ENCODE data around the gene MTFP1.
"Not testable (repeated sequence)": the region's sequence is repeated elsewhere in the genome, so short reads cannot be mapped to it uniquely, and the experiment has no call there.

The MTFP1 gene

DNA sequence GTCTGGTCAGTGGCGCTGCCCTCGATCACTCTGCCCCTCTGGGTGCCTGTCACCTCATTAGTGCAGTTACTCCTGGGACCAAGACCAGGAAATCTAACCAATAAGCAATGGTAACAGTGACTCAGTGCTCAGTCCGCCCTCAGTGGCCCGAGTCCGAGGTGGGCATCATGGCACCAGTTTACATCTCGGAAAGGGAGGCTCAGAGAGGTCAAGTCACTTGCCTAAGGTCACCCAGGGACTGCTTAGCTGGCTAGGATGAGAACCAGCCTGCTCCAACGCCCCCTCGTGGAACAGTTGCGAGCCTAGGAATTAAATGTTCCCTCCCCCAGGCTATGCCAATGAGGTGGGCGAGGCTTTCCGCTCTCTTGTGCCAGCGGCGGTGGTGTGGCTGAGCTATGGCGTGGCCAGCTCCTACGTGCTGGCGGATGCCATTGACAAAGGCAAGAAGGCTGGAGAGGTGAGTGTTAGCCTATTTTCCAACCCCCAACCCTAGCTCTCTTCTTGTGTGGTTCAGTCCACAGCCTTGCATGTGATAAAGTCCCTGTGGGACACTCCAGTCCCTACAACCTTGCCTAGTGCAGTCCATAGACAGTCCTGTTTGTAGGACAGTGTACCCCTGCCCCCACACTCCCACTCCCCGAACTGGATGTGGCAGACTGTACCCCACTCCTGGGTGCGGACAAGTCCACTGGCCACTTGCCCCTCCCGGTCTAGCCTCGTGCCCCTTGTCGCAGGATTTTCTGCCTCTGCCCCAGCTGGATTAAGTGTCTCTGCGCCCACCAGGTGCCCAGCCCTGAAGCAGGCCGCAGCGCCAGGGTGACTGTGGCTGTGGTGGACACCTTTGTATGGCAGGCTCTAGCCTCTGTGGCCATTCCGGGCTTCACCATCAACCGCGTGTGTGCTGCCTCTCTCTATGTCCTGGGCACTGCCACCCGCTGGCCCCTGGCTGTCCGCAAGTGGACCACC, 1.1 kb downstream of the MTFP1 start:
- peak; percentile 83 for DNase-seq

DNA sequence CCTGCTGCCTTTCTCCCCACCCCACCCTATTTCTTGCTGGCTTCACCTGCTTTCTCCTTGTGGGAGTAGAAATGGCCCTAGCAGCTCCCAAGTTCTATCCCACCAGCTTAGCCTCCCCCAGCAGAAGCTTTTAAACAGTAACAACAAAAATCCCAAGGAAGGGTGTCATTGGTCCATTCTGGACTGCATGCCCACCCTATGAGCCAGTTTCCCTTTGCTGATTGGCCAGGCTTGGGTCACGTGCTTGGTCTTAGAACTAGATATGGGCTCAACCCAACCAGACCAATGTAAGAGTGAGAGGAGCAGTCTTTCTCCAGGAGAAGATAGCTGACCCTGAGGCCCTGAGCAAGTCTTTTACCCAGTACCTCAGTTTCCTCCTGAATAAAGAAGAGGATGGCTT, 2.3 kb downstream of the MTFP1 start:
- DNase-seq: no peak

DNA sequence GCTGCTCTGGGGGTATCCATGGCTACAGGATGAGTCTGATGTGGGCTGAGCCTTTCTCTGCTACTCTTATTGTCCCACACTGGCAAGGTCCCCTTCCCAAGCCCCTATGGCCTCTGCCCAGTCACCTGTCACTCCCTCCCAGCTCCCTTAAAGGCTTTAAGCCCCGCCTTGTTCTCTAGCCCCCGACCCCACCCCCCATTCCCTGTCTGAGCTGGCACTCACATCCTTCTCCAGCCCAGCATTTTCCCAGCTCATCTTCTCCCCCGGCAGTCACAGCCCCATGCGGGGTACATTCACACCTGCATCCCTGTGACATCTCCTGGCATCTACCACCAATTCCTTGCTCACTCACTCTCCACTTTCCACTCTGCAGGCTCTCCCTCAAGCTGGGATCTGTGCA, 4.3 kb downstream of the MTFP1 start:
- DNase-seq: no peak

DNA sequence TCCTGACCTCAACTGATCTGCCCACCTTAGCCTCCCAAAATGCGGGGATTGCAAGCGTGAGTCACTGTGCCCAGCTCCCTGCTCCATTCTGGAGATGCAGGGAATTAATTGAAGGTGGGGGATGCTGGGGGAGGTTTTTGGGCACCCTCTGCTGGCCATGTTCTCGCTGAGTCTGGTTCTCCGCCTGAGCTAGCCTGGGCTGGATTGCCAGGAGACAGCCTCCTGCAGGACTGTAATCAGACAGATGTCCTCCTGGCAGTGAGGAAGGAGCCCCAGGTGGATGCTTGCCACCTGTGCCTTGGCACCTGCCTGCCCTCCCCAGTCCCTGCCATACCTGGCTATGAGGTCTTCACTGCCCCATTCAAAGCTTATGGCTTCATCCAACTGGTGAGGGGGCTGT, 5.4 kb downstream of the MTFP1 start:
- DNase-seq: no peak

DNA sequence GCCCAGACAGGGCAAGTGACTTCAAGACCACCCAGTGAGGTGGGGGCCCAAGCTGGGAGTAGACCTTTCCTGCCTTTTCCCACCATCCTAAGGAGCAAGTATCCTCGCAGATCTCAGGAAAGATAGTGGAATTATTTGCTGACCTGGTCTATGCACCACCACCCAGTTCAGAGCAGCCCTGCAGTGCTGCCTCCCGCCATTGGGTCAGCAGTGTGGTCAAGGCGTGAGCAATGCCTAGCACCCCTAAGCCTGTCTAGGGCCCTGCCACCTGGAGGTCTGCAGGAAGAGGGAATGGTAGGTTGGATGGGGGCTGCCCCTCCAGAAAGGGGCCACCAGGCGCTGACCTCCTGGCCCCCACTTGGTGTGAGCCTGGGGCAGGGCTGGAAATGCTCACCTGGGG, 6.5 kb downstream of the MTFP1 start:
- DNase-seq: no peak

DNA sequence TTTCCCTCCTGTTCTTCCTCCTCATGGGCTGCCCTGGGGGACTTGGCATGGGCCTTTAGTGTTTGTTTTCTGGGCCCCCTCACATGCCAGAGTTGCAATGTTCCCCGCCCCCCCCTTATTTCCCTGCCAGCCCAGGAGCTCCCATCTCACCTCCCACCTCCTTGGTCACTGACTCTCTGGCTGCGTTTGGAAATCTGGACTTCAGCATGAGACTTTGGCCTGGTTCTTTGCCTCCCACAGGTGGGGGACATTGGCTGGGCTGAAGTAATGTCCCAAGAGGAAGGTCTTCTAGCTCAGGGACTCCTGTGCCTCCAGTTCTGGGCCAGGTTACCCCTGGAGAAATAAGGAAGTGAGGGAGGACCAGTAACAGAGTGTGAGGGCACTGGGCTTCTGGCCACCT, 7.0 kb downstream of the MTFP1 start:
- DNase-seq: no peak

DNA sequence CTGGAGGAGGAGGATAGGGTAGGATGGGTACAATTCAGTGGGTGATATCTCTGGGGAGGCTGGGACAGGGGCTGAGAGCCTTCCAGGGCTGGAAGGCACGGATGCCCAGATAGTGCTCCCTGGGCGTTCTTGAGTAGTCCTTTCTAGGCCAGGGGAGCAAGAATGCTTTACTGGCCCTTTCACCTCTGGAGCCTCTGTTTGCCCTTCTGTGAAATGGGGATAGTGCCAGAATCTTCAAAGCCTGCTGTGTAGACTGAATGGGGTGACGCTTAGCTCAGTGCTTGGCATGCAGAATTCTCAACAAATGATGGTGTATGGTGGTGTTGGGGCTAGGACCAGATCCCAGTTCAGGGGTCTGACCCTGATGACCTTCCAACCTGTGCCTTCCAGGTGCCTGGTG, 7.7 kb downstream of the MTFP1 start:
- no peak for DNase-seq

DNA sequence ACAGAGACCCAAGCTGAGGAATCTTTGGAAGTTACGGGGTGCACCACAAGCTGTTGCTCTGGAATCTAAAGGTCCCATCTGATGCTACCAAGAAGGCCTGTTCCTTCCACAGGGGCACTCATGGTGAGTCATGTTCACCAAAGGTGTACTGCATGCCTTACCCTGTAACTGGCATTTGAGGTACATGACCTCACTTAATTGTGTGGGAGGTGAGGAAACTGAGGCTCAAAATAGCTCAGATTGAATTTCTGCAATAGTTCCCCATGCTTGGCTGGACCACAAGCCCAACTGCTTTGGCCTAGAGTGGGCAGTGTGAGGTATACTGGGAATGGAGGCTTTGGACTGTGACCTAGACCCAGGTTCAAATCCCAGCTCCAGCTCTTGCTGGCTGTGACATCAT, 8.2 kb downstream of the MTFP1 start:
- DNase-seq: no peak

DNA sequence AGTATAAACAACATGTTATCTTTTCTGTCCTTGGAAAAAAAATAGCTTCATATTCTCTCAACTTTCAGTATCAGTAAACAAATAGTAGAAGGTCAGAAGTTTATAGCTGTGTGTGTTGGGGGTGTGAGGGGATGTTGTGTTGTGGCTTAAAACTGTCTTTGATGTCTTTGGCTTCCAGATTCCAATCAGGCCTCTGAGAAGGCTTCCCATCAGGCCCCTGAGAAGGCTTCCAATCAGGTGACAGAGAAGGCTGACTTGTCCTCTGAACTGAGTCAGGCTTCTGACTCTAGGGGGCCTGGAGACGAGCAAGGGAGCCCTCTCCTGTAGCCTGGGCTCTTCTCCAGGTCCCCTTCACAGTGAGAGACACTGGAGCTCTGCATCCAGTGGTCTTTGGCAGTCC, 9.3 kb downstream of the MTFP1 start:
- no peak for DNase-seq

DNA sequence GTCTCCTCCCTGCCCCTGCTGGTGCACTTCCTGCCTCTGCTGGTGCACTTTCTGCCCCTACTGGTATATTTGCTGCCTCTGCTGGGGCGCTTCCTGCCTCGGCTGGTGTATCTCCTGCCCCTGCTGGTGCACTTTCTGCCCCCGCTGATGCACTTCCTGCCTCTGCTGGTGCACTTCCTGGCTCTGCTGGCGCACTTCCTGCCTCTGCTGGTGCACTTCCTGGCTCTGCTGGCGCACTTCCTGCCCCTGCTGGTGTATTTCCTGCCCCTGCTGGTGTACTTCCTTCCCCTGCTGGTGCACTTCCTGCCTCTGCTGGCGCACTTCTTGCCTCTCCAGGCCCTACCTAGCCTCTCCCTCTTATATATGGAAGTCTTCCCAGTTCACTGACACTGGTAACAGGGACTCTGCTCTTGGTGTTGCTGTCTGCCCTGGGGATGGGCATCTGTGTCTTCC, 10.1 kb downstream of the MTFP1 start:
- peak; percentile 90 for DNase-seq

DNA sequence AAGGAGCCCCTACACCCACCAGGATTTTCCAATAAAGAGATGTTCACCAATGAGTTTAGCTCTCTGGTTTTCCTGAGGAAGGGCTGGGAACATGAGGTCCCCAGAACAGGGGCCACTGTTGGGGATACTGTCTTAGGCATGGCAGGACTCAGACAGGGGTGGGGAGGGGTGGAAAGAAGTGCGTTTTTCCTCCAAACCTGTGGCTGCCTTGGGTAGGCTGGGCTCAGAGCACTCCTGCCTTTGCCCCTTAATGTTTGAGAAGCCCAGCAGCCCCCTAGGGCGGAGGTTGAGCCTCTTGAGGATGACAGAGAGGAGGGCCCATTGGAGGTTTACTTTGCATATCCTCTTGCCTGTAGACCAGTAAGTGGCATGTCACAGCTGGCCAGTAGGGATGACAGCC, 10.6 kb downstream of the MTFP1 start:
- no peak for DNase-seq

DNA sequence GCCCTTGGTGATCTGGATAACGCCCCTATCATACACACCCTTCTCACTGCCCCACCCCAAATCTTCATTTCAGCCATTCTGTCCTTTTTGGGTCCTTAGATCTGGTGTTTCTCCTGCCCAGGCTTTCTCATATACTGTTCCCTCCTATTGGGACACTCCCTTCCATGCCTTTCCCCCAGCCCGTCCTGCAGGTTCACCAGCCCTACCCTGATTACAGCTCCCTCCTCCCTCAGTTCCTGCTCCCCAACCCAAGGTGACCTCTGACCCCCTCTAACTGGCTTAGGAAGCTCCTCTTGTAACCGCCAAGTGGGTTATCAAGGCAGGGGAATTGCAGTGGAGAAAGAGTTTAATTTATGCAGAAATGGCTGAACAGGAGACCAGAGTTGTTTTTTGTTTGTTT, 13.0 kb downstream of the MTFP1 start:
- DNase-seq: no peak

DNA sequence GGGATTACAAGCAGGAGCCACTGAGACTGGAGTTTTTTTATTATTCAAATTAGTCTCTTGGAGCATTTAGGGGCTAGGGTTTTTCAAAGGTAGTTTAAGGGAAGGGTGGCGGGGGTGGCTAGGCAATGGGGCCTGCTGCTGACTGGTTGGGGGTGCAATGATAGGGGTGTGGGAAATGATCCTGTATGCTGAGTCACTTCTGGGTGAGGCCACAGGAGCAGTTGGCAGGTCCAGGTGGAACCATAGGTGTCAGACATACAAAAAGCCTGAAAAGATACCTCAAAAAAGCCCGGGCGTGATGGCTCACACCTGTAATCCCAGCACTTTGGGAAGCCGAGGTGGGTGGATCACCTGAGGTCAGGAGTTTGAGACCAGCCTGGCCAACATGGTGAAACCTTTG, 13.7 kb downstream of the MTFP1 start:
- DNase-seq: no peak

DNA sequence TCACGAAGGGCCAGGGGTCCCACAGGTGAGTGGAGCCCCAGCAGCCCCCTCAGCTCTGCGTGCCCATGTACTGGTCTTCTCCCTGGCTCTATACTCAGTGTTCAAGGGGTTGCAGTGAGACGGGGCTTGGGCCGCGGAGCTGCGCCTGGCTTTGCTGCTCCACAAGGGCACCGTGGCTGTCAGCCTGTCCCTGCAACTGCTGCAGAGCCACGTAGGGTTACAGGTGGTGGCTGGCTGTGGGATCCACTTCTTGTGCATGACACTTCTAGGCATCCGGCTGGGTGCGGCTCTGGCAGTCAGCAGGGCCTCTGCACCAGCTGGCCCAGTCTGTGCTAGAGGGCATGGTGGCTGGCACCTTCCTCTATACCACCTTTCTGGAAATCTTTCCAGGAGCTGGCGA, 14.3 kb downstream of the MTFP1 start:
- no peak for DNase-seq

DNA sequence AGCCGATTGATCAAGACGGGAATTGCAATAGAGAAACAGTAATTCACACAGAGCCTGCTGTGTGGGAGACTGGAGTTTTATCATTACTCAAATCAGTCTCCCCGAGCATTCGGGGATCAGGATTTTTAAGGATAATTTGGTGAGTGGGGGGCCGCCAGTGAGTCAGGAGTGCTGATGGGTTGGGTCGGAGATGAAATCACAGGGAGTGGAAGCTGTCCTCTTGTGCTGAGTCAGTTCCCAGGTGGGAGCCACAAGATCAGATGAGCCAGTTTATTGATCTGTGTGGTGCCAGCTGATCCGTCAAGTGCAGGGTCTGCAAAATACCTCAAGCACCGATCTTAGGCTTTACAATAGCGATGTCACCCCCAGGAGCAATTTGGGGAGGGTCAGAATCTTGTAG, 15.5 kb downstream of the MTFP1 start:
- no peak for DNase-seq

DNA sequence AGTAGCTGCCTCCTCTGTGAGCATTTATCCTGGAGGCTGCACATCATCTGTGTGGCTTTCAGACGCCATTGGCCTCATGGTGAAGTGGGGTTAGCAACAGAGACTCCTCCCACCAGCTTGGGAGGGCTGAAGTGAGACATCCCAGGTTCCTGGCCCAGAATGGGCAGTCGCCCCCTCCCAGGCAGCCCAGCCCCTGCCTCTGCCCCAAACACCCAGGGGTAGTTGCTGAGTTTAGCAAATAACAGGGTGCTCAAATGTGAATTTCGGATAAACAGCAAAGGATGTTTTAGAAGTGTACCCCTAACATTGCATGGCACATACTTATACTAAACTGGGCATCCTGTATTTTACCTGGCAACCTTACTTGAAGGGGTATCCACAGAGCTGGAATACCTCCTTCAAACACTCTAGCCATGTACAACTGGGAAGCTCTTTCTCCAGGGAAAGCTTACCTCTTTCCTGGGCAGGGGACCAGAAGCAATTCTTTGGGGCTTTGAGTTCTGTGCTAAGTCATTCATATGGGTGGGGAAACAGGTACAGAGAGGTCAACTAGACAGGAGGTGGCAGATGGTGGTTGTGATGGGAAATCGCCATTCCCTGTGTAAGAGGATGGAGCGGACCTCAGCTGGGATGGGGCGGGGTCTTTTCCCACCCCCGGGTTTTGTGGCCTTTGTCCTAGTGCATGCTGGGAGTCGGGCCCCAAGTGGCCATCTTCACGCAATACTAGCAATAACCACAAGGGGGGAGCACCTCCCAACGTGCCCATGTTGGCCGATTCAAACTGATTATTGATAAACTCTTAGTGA, 19.3 kb downstream of the MTFP1 start:
- peak; percentile 41 for DNase-seq

DNA sequence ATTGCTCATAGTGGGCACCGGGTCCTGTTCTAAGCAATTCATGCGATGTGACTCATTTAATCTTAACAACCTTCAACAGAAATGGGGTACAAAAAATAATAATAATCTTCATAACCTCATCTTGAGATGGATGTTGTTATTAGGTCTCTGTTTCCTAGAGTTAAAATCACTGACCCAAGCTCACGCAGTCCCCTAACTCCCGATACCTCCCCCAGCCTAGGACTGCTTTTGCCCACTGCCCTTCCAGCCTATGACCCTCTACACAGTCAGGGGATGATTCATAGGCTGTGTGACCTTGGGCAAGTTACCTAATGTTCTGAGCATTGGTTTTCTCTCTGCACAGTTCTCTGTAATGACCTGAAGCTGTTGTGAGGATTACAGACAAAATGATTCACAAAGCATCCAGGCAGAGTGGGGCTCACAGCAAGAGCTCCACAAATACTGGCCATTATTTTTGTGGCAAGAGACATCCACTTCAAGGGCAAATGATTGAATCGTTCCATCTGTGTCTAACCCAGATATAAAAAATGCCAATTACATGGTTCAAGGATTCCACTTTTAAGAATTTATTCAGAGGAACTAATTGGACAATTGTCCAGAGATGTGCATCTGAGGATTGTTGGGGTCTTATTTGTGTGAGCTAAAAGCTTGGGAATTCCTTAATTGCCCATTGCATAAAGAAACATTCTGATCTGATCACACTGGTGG, 20.0 kb downstream of the MTFP1 start:
- DNase-seq: no peak

DNA sequence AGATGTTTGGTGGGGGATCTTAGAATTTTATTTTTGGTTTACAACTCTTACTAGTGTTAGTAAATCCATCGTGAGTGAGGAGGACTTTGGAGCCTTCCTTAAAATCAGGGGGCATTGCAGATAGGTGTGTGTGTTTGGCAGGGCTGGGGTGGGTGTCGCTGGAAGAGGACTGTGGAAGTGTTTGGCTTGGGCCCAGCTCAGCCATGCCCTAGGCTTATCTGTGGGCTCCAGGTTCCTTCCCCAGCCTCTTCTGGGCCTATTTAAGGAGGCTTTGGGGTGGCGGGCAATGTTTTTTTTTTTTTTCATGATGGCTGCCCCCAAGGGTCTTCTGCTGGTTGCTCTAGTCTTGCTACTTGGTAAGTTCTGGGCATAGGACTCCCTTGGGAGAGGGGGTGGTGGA, 22.1 kb downstream of the MTFP1 start:
- DNase-seq: no peak

DNA sequence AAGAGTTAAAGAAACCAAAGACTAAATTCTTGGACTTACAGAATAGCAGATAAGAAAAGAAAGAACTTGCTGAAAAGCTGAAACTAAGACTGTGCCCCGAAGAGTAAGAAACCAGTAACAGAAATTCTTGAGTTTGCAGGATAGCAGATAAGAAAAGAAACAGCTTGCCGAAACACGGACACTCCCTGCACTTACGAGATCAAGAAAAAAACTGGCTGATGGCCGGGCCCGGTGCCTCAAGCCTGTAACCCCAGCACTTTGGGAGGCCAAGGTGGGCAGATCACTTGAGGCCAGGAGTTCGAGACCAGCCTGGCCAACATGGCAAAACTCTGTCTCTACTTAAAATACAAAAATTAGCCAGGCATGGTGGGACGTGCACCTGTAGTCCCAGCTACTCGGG, 25.9 kb downstream of the MTFP1 start:
- DNase-seq: not testable (repeated sequence)

DNA sequence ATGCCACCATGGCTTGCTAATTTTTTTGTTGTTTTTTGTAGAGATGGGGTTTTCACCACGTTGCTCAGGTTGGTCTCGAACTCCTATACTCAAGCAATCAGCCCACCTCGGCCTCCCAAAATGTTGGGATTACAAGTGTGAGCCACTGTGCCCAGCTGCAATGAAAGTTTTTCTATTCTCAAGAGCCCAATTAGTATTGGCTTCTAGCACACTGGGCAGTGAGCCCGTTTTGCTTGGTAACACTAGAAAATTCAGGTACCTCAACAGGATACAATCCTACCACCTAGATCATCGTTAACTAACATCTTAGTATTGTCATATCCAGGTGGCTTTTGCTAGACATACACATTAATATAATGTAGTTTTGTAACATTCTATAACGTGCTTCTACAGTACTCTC, 27.3 kb downstream of the MTFP1 start:
- no peak for DNase-seq

DNA sequence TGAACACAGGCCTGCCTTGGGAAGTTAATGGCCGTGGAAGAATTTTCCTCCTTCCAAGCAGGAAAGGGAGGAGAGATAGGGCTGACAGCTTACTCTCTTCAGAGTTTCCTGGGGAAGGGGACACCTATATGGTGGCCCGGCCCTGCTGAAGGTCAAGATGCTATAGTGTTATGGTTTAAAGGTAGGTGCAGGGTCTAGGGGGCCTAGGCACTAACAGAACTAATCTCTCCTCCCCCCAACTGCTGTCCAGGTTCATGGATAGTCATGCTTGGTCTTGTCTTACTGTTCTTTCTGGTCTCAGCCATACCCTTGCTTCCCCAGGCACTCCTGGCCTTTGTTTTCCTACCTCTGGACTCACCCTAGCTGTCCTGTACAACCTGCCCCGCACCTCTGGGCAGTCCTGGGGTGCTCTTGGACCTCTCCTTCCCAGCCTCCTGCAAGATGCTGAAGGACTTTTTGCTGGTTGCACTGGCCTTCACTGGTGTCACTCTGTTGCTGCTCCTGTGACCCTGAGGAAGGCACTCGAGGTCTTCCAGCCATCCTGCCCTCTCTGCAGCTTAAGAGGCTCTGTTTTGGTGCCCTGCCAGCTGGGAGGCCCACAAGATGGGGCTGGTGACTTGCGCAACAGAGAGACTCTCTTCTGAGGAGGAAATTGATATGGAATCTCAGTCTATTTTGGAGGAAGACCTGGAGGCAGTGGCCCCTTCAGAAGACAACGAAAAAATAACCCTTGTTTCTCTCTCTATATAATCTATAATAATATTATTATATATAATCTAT, 28.4 kb downstream of the MTFP1 start:
- DNase-seq: no peak

DNA sequence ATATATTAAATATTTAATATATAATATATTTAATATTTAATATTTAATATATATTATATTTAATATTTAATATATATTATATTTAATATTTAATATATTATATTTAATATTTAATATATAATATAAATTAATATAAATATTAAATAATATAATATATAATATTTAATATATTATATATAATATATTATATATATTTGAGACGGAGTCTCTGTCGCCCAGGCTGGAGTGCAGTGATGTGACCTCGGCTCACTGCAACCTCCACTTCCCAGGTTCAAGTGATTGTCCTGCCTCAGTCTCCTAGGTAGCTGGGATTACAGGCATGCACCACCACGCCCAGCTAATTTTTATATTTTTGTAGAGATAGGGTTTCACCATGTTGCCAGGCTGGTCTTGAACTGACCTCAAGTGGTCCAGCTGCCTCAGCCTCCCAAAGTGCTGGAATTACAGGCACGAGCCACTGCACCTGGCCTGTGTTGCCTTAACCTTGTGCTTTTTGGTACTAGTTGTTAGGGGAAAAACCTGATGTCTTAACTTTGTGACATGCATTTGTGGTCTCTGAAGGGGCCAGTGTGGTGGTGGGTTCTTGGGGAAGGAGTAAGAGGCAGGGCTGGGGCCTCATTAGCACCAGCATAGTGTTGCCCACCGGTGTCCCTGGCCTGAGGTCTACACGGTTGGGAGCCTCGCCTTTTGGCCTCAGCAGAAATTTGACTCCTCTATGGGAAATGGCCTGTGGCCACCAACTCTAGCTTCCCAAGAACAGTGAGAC, 29.7 kb downstream of the MTFP1 start:
- DNase-seq: no peak

Measured in central memory CD4-positive, alpha-beta T cell (primary cell).